GM12878 (cell line): ENCODE measurements around the gene PCLO. TPM values are rescaled to one million over a fixed set of nuclear protein-coding genes. Genes with fewer than 3 reads are reported as not detected.

ENCODE experiments used
- ATAC-seq: fragments of 200-7000 bp; cut with Tn5 transposase; 3 replicates; pipeline ENCODE4 v1.9.1; 2020; ENCODE audit warnings: mild to moderate bottlenecking, moderate library complexity
- BruUV-seq: library from RNA; stranded (reverse); fragments of 400-500 nt; replicated peaks from 2 replicates; lab custom pipeline; 2021; lab: Mats Ljungman, UMichigan
- CTCF ChIA-PET: fragments of 300-600 bp; sonication (Branson Sonifier 250); formaldehyde crosslinking; extraction: SDS; loops from one replicate; lab custom pipeline; 2021; ENCODE audit warnings: inconsistent platforms; lab: Yijun Ruan, JAX
- POLR2A ChIA-PET: fragments of 350-600 bp; formaldehyde crosslinking; extraction: SDS; loops from one replicate; lab custom pipeline; 2021; ENCODE audit warnings: inconsistent platforms; lab: Charles Lee
- RAD21 ChIA-PET: fragments of 300-600 bp; sonication (Branson Sonifier 250); formaldehyde crosslinking; loops from one replicate; lab custom pipeline; 2023; ENCODE audit warnings: antibody characterized with exemption; ENCODE audit not compliant: unreplicated experiment; lab: Charles Lee
- SMC1A ChIA-PET: fragments of 300-600 bp; sonication (Branson Sonifier 250); formaldehyde crosslinking; loops from one replicate; lab custom pipeline; 2023; ENCODE audit not compliant: unreplicated experiment, uncharacterized antibody; lab: Charles Lee
- DNase-seq: peaks from one replicate; pipeline ENCODE4 v3.0.0-alpha.2; 2011; ENCODE audit warnings: low read depth, low spot score
- FAIRE-seq: peaks from 3 replicates; lab custom pipeline; 2011; peaks lifted over from hg19 to GRCh38; lab: Jason Lieb, UNC
- H2AFZ ChIP-seq: 2 replicates; pipeline ENCODE4 v1.6.0; 2011; ENCODE audit warnings: low read depth, low read length, control low read depth; ENCODE audit not compliant: control insufficient read depth
- H3K27ac ChIP-seq: 2 replicates; pipeline ENCODE4 v1.5.1; 2011; ENCODE audit warnings: control low read depth; ENCODE audit not compliant: control insufficient read depth, insufficient read depth
- H3K27me3 ChIP-seq, 2 experiments: replicated peaks in 1 of 2; 2 replicates each; pipeline versions ENCODE4 v1.6.0 to v1.6.1; 2011; ENCODE audit warnings: low read length in 1 of 2; ENCODE audit not compliant: control insufficient read depth in 2 of 2, insufficient read depth in 2 of 2
- H3K36me3 ChIP-seq, 2 experiments: 2 replicates each; pipeline ENCODE4 v1.5.1; 2011; ENCODE audit warnings: low read length in 1 of 2; ENCODE audit not compliant: control insufficient read depth in 2 of 2, insufficient read depth in 2 of 2
- H3K4me1 ChIP-seq: 2 replicates; pipeline ENCODE4 v1.6.1; 2011; ENCODE audit warnings: mild to moderate bottlenecking, low read length, moderate library complexity, mixed read lengths; ENCODE audit not compliant: control insufficient read depth, insufficient read depth
- H3K4me2 ChIP-seq: 2 replicates; pipeline ENCODE4 v1.6.0; 2011; ENCODE audit warnings: control low read depth; ENCODE audit not compliant: control insufficient read depth, insufficient read depth
- H3K4me3 ChIP-seq: fragments of 200-600 bp; sonication (generic); 2 replicates; pipeline ENCODE4 v1.5.1; 2016
- H3K79me2 ChIP-seq: 2 replicates; pipeline ENCODE4 v1.6.0; 2011; ENCODE audit warnings: low read length; ENCODE audit not compliant: control insufficient read depth, insufficient read depth
- H3K9ac ChIP-seq: 2 replicates; pipeline ENCODE4 v1.8.0; 2011; ENCODE audit warnings: low read length, control low read depth, mixed read lengths; ENCODE audit not compliant: control insufficient read depth, insufficient read depth
- H3K9me3 ChIP-seq: replicated peaks from 3 replicates; pipeline ENCODE4 v1.5.1; 2011; ENCODE audit warnings: mild to moderate bottlenecking, low read length; ENCODE audit not compliant: control insufficient read depth, insufficient read depth
- H4K20me1 ChIP-seq: 2 replicates; pipeline ENCODE4 v1.6.0; 2011; ENCODE audit not compliant: control insufficient read depth, insufficient read depth
- IRF3 ChIP-seq: fragments of 450-650 bp; IDR thresholded peaks from 2 replicates; pipeline ENCODE4 v1.6.1; 2014; ENCODE audit warnings: mild to moderate bottlenecking
- KAT2A ChIP-seq: conservative IDR thresholded peaks from 2 replicates; pipeline ENCODE4 v1.6.1; 2011; ENCODE audit warnings: low read depth, low read length; ENCODE audit not compliant: control insufficient read depth
- NFYA ChIP-seq: IDR thresholded peaks from 2 replicates; pipeline ENCODE4 v1.6.1; 2011; ENCODE audit warnings: low read depth, mild to moderate bottlenecking, low read length, improper control_type of control experiment, borderline replicate concordance
- TCF3 ChIP-seq: IDR thresholded peaks from 2 replicates; pipeline ENCODE4 v1.6.1; 2012; ENCODE audit warnings: low read depth, mild to moderate bottlenecking, low read length, borderline replicate concordance; ENCODE audit not compliant: insufficient read depth
- YY1 ChIP-seq: IDR thresholded peaks from 2 replicates; pipeline ENCODE4 v1.6.1; 2011; ENCODE audit warnings: low read depth, mild to moderate bottlenecking, low read length
- ZBTB4 ChIP-seq: fragments of 450-650 bp; formaldehyde crosslinking; IDR thresholded peaks from 2 replicates; pipeline ENCODE4 v1.4.0; 2022; ENCODE audit warnings: mild to moderate bottlenecking, moderate library complexity
- WGBS: methylation state at CpG from one replicate; pipeline ENCODE4 v1.1.6; 2016; ENCODE audit warnings: low lambda C conversion rate; ENCODE audit not compliant: insufficient replicate concordance, insufficient coverage; ENCODE audit errors: missing lambda C conversion rate; 5-methylcytosine and 5-hydroxymethylcytosine counted together
- in situ Hi-C: fragments of 300-500 bp; cut with MboI; formaldehyde crosslinking; loops from 9 replicates; pipeline ENCODE4 v1.14.3; 2018; ENCODE audit warnings: mixed read lengths
- intact Hi-C: fragments of 100-400 bp; cut with micrococcal nuclease; formaldehyde crosslinking; loops from one replicate; pipeline ENCODE4 v1.14.2; 2022; ENCODE audit not compliant: unreplicated experiment
- polyA plus RNA-seq, 11 experiments: library from polyadenylated mRNA; depleted of rRNA in 4 of 11; unstranded in 6 of 11; stranded (reverse) in 5 of 11; fragments of >200 nt; fragmentation: Nextera tagmentation in 4 of 11; fragmentation: Illumina TruSeq in 1 of 11; extraction: Ambion mirVana in 4 of 11; extraction: Trizol in 1 of 11; gene quantifications; 1 replicate in 1 of 11; 2 replicates in 10 of 11; pipeline versions ENCODE4 v1.2.1 to v1.2.3, GENCODE V29; 2011 to 2016; ENCODE audit warnings: inconsistent platforms in 2 of 11, missing spikeins in 2 of 11, low read depth in 1 of 11
- total RNA-seq, 4 experiments: library from RNA; depleted of rRNA in 3 of 4; stranded (reverse); fragments of >200 nt in 3 of 4; fragmentation: Illumina TruSeq in 1 of 4; extraction: Trizol in 1 of 4; gene quantifications; 2 replicates each; pipeline versions ENCODE4 v1.2.1 to v1.2.3, GENCODE V29; 2013 to 2021
- TF ChIP-seq, protein P1 (sequence below): fragments of 450-650 bp; IDR thresholded peaks from 2 replicates; pipeline ENCODE4 v1.6.1; 2016; ENCODE audit warnings: mild to moderate bottlenecking, moderate library complexity, borderline replicate concordance
- TF ChIP-seq, protein P2 (sequence below): fragments of 450-650 bp; IDR thresholded peaks from 2 replicates; pipeline ENCODE4 v1.6.1; 2017; ENCODE audit warnings: antibody characterized with exemption, mild to moderate bottlenecking, moderate library complexity

The PCLO gene
- total and polyA plus RNA-seq, 10 of the 15 experiments (the other 5 are each of a cell fraction or from before 2014, with no cell fraction given), result 0.01 to 0.08 (median 0.03) TPM; not detected in 6

DNA sequence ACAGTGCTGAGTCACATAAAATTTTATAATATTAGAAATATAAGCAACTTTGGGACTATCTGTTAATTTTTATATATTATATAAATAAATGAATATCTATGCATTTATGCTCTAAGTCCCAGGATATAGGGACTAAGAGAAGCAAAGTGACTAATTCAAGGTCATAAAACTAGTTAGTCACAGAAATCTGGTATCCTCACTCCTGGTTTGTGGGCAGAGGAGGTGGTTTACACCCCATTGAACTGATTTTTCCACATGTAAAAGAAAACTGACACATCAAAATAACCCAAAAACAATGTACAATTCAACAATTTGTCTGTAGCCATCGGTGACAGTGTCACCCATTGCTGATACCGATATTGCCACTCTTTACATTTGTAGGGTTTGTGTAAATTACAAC, 3.0 kb downstream of the PCLO start:
- no peak overlapping the region for H3K9ac ChIP-seq
- H3K4me2 ChIP-seq, result no peak overlapping the region
- TF ChIP-seq NFYA, result no peak
- no peak for TF ChIP-seq ZBTB4 (CRISPR knock-in tag)
- no peak for TF ChIP-seq IRF3
- TF ChIP-seq, protein P1, sequence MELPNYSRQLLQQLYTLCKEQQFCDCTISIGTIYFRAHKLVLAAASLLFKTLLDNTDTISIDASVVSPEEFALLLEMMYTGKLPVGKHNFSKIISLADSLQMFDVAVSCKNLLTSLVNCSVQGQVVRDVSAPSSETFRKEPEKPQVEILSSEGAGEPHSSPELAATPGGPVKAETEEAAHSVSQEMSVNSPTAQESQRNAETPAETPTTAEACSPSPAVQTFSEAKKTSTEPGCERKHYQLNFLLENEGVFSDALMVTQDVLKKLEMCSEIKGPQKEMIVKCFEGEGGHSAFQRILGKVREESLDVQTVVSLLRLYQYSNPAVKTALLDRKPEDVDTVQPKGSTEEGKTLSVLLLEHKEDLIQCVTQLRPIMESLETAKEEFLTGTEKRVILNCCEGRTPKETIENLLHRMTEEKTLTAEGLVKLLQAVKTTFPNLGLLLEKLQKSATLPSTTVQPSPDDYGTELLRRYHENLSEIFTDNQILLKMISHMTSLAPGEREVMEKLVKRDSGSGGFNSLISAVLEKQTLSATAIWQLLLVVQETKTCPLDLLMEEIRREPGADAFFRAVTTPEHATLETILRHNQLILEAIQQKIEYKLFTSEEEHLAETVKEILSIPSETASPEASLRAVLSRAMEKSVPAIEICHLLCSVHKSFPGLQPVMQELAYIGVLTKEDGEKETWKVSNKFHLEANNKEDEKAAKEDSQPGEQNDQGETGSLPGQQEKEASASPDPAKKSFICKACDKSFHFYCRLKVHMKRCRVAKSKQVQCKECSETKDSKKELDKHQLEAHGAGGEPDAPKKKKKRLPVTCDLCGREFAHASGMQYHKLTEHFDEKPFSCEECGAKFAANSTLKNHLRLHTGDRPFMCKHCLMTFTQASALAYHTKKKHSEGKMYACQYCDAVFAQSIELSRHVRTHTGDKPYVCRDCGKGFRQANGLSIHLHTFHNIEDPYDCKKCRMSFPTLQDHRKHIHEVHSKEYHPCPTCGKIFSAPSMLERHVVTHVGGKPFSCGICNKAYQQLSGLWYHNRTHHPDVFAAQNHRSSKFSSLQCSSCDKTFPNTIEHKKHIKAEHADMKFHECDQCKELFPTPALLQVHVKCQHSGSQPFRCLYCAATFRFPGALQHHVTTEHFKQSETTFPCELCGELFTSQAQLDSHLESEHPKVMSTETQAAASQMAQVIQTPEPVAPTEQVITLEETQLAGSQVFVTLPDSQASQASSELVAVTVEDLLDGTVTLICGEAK, result no peak
- TF ChIP-seq YY1, result no peak
- TF ChIP-seq, protein P2, sequence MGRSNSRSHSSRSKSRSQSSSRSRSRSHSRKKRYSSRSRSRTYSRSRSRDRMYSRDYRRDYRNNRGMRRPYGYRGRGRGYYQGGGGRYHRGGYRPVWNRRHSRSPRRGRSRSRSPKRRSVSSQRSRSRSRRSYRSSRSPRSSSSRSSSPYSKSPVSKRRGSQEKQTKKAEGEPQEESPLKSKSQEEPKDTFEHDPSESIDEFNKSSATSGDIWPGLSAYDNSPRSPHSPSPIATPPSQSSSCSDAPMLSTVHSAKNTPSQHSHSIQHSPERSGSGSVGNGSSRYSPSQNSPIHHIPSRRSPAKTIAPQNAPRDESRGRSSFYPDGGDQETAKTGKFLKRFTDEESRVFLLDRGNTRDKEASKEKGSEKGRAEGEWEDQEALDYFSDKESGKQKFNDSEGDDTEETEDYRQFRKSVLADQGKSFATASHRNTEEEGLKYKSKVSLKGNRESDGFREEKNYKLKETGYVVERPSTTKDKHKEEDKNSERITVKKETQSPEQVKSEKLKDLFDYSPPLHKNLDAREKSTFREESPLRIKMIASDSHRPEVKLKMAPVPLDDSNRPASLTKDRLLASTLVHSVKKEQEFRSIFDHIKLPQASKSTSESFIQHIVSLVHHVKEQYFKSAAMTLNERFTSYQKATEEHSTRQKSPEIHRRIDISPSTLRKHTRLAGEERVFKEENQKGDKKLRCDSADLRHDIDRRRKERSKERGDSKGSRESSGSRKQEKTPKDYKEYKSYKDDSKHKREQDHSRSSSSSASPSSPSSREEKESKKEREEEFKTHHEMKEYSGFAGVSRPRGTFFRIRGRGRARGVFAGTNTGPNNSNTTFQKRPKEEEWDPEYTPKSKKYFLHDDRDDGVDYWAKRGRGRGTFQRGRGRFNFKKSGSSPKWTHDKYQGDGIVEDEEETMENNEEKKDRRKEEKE, result no peak
- TF ChIP-seq TCF3, result no peak
- no peak for TF ChIP-seq KAT2A
- 58% methylated on average over 2 of the region's 2 CpGs for WGBS
- no peak for FAIRE-seq
- ChIA-PET RAD21 (no interaction called here), POLR2A (no interaction called here), CTCF (no interaction called here), SMC1A (no interaction called here)
- in situ Hi-C loops (no loop called here), intact Hi-C loops (no loop called here)
- H3K4me1 ChIP-seq, result no peaks in the 10 kb centered on the region
- no peaks in the 10 kb centered on the region for H3K9me3 ChIP-seq
- no peaks in the 10 kb centered on the region for H3K79me2 ChIP-seq
- no peak overlapping the region for H3K4me3 ChIP-seq
- peaks cover 0 to 7% of the 10 kb centered on the region in 2 experiments; a peak in 3 of 4 replicates for H3K27me3 ChIP-seq
- DNase-seq, result no peak
- H4K20me1 ChIP-seq, result no peaks in the 10 kb centered on the region
- no TSS peak for BruUV-seq
- ATAC-seq, result no peak
- H3K27ac ChIP-seq, result no peak overlapping the region
- no peak overlapping the region for H2AFZ ChIP-seq
- no peaks in the 10 kb centered on the region for H3K36me3 ChIP-seq
